Ascending aorta (tissue), 2 donors: ENCODE measurements around the gene OSTM1. TPM values are rescaled to one million over a fixed set of nuclear protein-coding genes. Genes with fewer than 3 reads are reported as not detected.

Source experiments
- DNase-seq, 2 donors: peaks; one replicate each; pipeline ENCODE4 v3.0.0-alpha.2; 2019; ENCODE audit warnings: low spot score in 2 of 2
- H3K27ac ChIP-seq, 2 donors: fragments of 200-600 bp; sonication (generic); one replicate each; pipeline ENCODE4 v1.5.1; 2016 to 2017; ENCODE audit warnings: mild to moderate bottlenecking in 1 of 2
- H3K27me3 ChIP-seq: fragments of 200-600 bp; sonication (generic); one replicate; pipeline ENCODE4 v1.5.1; 2017
- H3K36me3 ChIP-seq, 2 donors: fragments of 200-600 bp; sonication (generic); one replicate each; pipeline ENCODE4 v1.5.1; 2016
- H3K4me1 ChIP-seq, 2 donors: fragments of 200-600 bp; sonication (generic); one replicate each; pipeline ENCODE4 v1.5.1; 2016 to 2017; ENCODE audit warnings: mild to moderate bottlenecking in 1 of 2
- H3K4me3 ChIP-seq, 2 donors: fragments of 200-600 bp; sonication (generic); one replicate each; pipeline ENCODE4 v1.5.1; 2016 to 2017; ENCODE audit warnings: mild to moderate bottlenecking in 1 of 2
- H3K9me3 ChIP-seq, 2 donors: fragments of 200-600 bp; sonication (generic); one replicate each; pipeline ENCODE4 v1.5.1; 2016
- CTCF ChIP-seq, 3 experiments: fragments of 200-600 bp in 2 of 3; fragments of 450-650 bp in 1 of 3; sonication (generic) in 2 of 3; IDR thresholded peaks; one replicate each; pipeline ENCODE4 v1.5.1; 2016 to 2019; ENCODE audit warnings: antibody characterized with exemption in 3 of 3, mild to moderate bottlenecking in 1 of 3, moderate library complexity in 1 of 3
- intact Hi-C: fragments of 100-400 bp; cut with DNase I; formaldehyde crosslinking; loops from one replicate; pipeline ENCODE4 v1.15.1; 2023
- total RNA-seq: library from RNA; depleted of rRNA; stranded (reverse); fragments of >200 nt; gene quantifications from one replicate; pipeline ENCODE4 v1.1.0, GENCODE V29; 2016

The OSTM1 gene
- total RNA-seq, 1 donor from 2014 or later, result 78.7 TPM

GRCh38 chr6:107999341-107999740 is 75.2 kb downstream of the OSTM1 start:
- Histone ChIP-seq H3K9me3 (no peaks in the 10 kb centered on the region), H3K4me3 (no peak overlapping the region), H3K27ac (no peak overlapping the region), H3K36me3 (no peaks in the 10 kb centered on the region), H3K27me3 (no peaks in the 10 kb centered on the region), H3K4me1 (no peaks in the 10 kb centered on the region)
- DNase-seq, result no peak
- intact Hi-C loops, result no loop called here
- no peak for TF ChIP-seq CTCF (IDR thresholded peaks at IDR 0.05)

GRCh38 chr6:107991772-107992550 is 82.6 kb downstream of the OSTM1 start:
- Histone ChIP-seq H3K9me3 (no peaks in the 10 kb centered on the region), H3K36me3 (no peaks in the 10 kb centered on the region), H3K4me1 (no peaks in the 10 kb centered on the region), H3K27me3 (no peaks in the 10 kb centered on the region), H3K4me3 (no peak overlapping the region), H3K27ac (no peak overlapping the region)
- intact Hi-C loops, result no loop called here
- no peak for DNase-seq
- TF ChIP-seq CTCF (IDR thresholded peaks at IDR 0.05), result no peak

Other genes with a start within 250 kb of the OSTM1 start
- 13.1 TPM for gene SEC63, start 116.5 kb downstream of the OSTM1 start, total RNA-seq
- not detected for gene NR2E1, start 91.3 kb upstream of the OSTM1 start, total RNA-seq
- 112 TPM for gene SNX3, start 186.3 kb upstream of the OSTM1 start, total RNA-seq
- gene AFG1L, start 220.3 kb upstream of the OSTM1 start, total RNA-seq, result 0.53 TPM